Inflammatory macrophage treated with lipopolysaccharide for 4 hours (primary cell): ENCODE results near the gene RIN3.
A peak's percentile ranks its signal among the peaks of the same experiment; 100 is the strongest.

ENCODE experiments used
- DNase-seq: peaks from one replicate; pipeline ENCODE4 v3.0.0-alpha.2; 2020

RIN3 gene

DNA sequence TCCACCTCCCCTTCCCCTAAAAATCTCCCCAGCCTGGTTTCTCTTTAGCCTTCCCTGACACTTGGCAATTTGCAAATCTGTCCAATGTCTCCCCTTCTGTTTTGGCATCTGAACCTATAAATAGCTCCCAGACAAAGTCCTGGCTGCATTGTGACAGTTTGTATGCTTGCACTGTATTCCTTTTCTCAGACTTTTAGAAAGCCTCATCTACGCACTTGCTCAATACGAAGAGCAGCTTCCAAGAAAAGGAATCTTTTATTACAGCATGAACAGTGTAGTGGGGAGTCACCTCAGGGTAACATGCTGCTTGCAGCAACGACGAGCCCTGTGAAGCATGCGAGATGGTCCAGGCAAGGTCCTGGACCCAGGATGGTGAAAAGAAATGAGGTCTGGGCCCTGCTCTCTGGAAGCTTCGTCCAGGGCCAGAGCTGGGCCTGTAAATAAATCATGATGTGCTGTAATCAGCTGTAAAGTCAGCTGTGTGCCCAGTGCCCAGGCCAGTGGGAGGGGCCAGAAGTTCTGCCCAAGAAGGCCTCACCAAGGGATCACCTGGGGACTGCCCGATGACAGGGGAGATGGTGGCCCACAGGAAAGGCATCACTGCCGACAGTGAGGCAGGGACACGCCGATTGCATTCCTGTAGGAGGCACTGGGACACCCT, 88.3 kb downstream of the RIN3 start:
- no peak for DNase-seq

DNA sequence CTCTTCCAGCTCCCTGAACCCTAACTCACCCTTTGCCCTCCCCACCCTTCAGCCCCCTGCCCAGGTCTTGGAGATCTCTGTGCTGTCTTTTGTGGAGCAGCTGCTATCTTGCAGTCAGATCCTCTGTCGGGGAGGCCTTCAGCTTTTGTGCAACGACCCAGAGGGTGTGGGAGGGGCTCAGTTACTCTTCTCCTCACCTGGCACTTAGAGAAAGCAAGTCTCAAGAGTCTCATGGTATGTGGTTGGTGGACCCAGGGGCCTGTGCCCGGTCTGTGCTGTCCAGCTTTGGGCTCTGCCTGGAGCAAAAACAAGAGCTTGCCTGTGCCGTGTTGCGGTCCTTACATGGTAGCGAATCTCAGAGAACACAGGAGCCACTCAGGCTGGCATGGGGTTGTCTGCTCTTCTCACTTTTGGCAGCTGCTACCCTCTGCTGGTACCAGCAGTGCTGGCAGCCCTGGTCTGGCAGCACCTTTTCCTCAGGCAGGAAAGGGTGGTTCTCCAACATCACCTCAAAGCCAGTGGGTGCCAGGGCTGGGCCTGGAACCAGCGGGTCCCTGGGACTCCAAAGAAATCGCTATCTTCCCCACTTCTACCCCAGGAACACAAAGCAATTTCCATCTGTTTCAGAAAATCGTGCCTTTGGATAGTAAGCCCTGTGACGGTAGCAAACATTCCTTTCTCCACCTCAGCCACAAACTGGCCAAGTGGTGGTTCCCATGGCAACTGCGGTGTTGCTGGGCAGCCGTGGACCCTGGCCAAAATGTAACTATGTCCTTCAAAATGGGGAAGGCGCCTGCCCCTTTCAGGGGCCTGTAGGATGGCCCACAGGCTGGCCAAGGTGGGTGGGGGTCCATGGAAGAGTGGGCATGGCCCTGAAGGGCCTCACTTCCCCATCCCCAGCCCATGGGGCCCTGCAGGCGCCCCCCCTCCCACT, 90.0 kb downstream of the RIN3 start:
- no peak for DNase-seq

DNA sequence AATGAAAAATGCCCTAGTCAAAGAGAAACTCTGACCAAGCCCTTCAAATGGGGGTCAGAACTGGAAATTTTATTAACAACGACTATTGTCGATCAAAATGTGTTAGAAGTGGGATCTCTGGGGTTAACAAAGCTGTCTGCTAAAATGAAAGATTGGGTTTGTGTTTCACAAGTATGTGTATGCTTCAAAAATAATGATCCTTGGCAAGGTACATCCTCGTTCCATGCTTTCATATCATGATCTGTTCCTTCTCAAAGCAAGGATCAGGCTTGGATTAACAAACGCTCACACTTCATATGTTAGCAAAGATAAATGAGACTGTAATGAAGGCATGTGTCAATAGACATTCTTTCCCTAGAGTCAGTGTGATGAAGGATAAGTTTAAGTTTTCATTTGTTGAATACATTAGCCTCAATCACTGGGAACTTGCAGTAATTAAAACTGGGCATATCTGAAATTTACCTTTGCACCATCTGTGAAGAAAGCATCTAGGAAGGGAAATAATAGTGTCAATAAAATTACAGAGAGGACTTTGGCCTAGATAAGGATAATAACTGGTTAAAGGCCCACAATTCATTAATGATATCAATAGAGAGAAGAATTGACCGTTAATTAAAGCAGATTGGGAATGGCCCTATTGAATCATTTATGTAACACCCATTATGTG, 91.8 kb downstream of the RIN3 start:
- no peak for DNase-seq

GRCh38 chr14:92607251-92607650, 93.7 kb downstream of the RIN3 start:
- DNase-seq: no peak

DNA sequence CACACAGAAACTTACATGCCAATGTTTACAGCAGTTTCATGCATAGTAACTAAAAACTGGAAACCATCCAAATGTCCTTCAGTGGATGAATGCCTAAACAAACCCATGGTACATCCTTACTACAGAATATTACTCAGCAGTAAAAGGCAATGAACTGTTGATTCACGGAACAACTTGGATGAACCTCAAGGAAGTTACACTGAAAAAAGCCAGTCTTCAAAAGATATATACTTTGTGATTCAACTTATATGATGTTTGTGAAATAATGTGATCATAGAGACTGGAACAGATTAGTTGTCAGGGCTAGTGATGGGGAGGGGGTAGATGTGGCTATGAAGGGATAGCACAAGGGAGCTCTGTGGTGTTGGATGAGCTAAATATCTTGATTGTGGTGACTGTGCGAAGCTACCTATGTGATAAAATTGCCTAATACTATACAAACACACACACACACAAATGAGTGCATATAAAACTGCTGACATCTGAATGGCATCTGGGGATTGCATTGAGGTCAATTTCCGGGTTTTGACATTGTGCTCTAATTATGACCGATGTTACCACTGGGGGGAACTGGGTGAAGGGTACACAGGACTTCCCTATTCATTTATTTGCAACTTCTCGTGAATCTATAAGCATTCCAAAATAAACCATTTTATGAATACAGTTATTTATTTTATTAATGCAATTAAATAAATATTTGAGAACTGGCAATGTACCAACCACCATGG, 94.3 kb downstream of the RIN3 start:
- DNase-seq: peak; percentile 55

- peak; percentile 39 for DNase-seq
Measured at GRCh38 chr14:92609955-92610354, 96.4 kb downstream of the RIN3 start.

DNA sequence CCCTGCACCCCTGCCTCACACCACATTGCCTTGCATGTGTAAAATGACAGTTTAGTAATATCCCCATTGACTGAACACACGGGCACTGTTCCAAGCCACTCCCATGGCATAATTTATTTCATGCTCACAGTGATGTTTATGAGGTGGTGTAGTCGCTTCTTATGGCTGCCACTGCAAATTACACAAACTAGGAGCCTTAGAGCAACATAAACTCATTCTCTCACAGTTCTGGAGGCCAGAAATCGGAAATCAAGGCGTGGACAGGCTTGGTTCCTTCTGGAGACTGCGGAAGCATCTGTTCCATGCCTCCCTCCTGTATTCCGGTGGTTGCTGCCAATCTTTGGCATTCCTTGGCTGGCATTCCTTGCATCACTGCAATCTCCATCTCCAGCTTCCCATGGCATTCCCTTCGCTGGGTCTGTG, 97.3 kb downstream of the RIN3 start:
- no peak for DNase-seq

DNA sequence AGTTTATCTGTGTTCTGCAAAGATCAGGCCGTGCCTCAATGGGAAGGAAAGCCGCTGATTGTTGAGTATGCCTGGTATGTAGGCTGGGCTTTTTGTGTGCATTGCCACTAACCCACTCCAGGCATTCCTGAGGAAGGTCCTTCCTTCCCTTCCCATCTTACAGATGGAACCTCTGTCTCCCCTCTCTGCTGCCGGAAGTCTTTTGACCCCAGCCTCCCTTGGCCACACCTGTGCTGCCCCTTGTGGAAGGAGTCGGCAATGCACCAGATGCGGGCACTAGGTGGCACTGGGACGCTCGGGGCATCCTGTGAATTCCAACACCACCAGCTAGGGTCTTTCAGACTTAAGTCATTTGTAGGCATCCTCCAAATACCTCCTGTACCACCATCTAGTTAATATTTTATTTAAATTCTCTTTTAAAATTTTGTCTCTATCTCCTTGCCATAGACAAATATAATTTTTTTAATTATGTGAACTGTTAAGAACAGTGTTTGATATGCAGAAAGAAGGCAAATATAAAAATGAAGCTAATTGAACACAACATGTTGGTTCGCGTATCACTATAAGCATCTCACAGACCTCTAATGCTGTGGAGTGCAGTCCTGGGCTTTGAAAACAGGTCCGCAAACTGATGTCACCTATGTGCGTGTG, 99.6 kb downstream of the RIN3 start:
- DNase-seq: peak; percentile 46

GRCh38 chr14:92613681-92614260, 100.2 kb downstream of the RIN3 start:
- no peak for DNase-seq

DNA sequence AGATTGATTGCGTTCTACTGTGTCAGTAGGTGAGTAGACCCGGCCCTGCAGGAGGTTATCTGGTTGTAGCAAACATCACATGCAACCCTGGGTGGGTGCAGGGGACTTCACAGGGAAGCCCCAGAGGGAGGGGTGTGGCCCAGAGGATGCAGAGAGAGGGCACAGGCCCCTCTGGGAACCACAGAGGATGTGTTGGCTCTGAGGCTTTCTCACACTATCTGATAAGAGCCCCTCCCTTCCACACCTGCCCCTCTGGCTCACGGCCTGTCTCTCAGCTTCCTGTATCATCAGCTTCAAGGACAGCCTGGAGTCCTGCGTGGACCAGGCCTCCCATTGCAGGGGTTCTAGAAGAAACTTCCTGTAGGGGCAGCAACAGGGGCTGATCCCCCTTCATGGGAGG, 101.9 kb downstream of the RIN3 start:
- DNase-seq: no peak

GRCh38 chr14:92616178-92616577, 102.6 kb downstream of the RIN3 start:
- no peak for DNase-seq

DNA sequence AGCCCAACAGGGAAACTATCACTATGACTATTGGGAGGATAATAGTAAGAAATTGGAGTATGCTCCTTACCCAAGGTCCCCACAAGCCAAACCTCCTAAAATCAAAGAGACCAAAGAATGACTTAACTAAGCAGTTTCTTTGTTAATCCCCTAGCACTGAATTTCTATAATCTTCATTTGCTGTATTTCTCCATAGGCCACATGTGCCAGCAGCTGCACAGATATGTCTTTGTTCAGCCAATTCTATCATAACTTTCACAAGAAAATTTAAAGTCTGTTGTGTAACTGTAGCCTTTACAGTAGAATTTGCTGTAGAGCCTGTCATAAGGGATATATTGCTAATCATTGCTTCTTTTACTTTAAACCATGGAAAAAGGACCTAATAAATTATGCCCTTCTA, 104.0 kb downstream of the RIN3 start:
- no peak for DNase-seq

- DNase-seq: no peak
Measured at GRCh38 chr14:92619671-92620456, 106.3 kb downstream of the RIN3 start.

DNA sequence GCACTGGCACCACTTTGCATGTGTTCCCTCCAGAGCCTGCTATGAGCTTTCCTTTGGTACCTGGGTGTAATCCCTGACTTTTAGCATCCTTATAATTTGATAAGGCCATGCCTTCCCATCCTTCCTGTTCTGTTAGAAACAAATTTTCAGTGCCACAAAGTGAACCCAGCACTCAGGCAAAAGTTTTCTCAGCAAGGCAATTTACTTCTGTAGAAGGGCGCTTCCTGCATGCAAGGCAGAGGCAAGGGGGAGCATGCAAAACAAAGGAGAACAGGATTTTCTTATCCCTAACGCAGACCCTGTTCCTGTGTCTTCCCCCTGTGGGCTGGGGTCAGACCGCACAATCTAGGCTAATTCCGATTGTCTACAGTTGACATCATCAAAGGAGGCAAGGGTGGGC, 108.7 kb downstream of the RIN3 start:
- no peak for DNase-seq

- DNase-seq: no peak
Measured at GRCh38 chr14:92624764-92625163, 111.2 kb downstream of the RIN3 start.

- DNase-seq: no peak
Measured at GRCh38 chr14:92625213-92625612, 111.6 kb downstream of the RIN3 start.

DNA sequence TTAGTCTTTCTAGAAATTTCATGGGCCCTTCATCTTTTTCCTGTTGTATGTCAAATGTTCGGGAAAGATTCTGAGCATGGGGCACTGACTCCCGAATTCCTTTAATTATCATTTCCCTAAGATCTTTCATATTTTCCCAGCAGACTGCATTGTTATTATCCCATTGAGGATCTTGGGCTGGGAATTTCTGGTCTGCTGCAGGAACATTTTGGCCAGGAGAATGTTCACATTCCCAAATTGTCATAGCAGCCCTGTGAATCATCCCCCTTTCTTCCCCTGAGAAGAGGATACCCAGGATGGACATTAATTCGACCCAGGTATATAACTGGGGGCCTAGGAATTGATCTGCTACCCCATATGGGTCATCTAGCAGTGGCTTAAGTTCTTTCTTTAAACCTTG, 112.5 kb downstream of the RIN3 start:
- DNase-seq: no peak

DNA sequence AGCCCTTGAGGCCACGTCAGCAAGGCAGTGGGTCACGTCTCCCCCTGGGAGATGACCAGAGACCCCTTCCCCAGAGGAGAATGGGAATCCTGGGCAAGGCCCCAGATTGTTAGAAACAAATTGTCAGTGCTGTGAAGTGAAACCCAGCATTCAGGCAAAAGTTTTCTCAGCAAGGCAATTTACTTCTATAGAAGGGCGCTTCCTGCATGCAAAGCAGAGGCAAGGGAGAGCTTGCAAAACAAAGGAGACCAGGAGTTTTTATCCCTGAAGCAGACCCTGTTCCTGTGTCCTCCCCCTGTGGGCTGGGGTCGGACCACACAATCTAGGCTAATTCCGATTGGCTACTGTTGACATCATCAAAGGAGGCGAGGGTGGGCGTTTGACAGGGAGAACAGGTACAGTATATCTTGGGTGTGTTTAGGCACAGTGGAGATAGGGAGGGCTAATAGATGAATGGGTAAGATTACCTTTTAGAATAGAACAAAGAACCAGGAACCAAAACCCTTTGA, 114.2 kb downstream of the RIN3 start:
- no peak for DNase-seq

GRCh38 chr14:92628636-92629035, 115.1 kb downstream of the RIN3 start:
- no peak for DNase-seq

DNA sequence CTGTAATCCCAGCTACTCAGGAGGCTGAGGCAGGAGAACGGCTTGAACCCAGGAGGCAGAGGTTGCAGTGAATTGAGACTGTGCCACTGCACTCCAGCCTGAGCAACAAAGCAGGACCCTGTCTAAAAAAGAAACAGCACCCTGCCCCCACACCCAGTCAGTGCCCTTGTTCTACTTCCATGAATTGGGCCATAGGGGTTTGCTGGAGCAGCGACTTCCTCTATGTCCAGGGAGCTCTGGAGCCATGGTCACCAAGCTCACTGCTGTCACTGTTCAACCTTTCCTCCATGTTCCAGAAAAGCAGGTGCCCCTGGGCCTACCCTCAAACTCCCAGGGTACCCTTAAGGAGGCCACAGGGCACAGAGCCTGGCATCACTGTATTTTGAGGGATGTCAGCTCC, 116.8 kb downstream of the RIN3 start:
- no peak for DNase-seq

DNA sequence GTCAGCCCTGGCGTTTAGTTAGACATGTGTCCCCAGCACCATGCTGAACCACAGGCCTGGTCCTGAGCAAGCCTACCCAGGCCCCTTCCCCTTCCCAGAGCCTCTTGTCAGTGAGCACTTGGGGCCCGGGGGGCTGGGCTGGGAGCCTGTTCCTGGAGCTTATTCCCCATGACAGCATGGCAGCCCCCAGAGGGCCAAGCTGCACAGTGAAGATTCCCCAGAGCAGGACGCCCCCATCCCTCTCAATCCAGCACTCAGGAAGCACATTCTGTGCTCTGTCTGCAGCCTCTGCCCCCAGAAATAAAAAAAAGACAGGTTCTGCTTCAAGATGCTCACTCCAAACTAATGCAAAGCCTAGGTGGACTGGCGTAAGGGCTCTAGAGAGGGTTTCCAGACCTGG, 117.5 kb downstream of the RIN3 start:
- no peak for DNase-seq
